ENCODE data around the gene SFMBT2. TPM values are rescaled to one million over a fixed set of nuclear protein-coding genes. Genes with fewer than 3 reads are reported as not detected.

Gene SFMBT2
- total RNA-seq, 1 experiment from 2014 or later: 1.8 TPM

DNA sequence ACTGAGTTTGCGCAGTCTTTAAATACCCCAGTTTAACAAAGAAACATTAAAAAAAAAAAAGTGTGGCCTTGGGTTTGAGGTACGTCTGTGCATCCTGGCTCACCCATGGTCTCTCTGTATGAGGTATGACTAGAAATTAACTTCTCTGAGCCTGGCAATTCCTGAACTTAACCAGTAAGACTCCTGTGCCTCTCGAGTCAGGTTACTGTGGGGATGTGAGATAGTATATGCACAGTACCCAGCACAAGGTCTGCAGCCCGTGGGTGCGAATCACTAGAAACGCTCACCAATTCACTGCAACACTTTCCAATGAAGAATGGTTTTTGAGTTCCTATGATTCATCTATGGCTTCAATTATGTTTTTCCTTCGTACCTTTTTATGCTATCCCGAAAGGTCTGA, 149.9 kb downstream of the SFMBT2 start:
- Histone ChIP-seq H3K27me3 (ENCODE audit: control insufficient read depth, insufficient read depth, low read length) (no peaks in the 10 kb centered on the region), H3K36me3 (replicated peaks; ENCODE audit: control insufficient read depth, insufficient read depth, low read length) (no peaks in the 10 kb centered on the region), H3K4me3 (ENCODE audit: insufficient read depth, low read depth, low read length) (no peak overlapping the region)
- DNase-seq: no peak

DNA sequence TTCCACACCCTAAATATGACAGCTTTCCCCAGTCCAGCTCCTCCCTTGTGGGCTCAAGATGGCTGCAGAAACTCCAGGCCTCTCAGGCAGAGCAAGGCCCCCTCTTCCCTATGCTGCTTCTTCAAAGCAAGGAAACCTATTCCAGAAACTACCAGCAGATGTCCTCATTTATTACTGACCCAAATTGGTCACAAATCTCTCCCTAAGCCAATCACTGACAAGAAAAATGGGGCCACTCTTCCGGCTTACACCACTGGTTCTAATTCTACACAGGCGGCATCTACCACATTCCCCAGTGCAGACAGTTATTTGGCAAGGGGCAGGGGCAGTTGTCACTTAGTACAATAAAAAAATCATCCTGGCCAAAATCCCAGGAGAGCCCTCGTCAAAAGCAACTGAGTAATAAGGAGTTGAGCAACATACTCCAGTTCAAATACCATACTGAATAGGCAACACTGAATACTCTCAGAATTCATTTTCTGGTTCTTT, 150.4 kb downstream of the SFMBT2 start:
- no peaks in the 10 kb centered on the region for H3K36me3 ChIP-seq (replicated peaks; ENCODE audit: control insufficient read depth, insufficient read depth, low read length)
- no peak overlapping the region for H3K4me3 ChIP-seq (ENCODE audit: insufficient read depth, low read depth, low read length)
- H3K27me3 ChIP-seq (ENCODE audit: control insufficient read depth, insufficient read depth, low read length): no peaks in the 10 kb centered on the region
- DNase-seq: peak; percentile 78

DNA sequence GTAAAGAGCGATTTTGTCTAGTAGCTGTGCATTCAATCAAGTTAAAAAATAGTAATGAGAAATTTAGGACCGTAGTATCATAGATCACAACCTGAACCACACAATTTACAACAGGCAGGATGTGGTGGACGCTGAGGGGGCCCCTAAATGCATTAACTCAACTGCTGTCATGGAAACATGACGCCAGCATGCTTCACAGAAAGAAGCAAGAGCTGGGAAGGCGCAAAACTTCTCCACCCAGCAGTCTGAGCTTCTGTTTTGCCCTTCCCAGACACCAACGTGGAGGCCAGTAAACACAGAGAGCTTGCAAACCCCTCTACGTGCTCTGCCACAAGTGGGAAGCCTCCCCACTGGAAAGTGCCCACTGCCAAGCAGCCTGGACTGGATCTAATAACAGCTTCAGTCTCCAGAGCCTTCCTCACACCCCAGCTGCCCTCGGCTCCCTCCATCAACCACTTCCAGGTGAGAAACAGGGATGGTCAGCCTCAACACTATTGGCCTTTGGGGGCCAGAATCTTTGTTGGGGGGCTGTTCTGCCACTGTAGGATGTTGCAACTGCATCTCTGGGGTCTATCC, 151.8 kb downstream of the SFMBT2 start:
- Histone ChIP-seq H3K4me3 (ENCODE audit: insufficient read depth, low read depth, low read length) (no peak overlapping the region), H3K36me3 (replicated peaks; ENCODE audit: control insufficient read depth, insufficient read depth, low read length) (no peaks in the 10 kb centered on the region), H3K27me3 (ENCODE audit: control insufficient read depth, insufficient read depth, low read length) (no peaks in the 10 kb centered on the region)
- no peak for DNase-seq

DNA sequence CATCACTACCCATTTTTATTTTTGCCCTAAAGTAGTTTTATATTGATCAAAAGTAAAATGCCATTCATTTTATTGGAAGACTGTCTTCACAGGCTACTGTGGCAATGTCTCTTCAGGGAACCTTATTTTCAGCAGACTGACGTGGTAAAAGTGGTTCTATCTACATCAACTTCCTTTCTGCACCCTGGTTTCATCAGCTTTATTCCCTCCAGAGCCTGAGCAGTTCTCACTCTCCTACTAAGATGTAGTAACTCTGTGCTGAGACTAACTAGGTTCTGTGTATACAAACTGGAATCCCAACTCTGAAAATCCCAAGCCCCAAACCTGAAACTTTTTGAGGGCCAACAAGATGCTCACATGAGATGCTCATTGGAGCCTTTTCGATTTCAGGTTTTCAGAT, 155.3 kb downstream of the SFMBT2 start:
- H3K36me3 ChIP-seq (replicated peaks; ENCODE audit: control insufficient read depth, insufficient read depth, low read length): no peaks in the 10 kb centered on the region
- no peak for DNase-seq
- H3K27me3 ChIP-seq (ENCODE audit: control insufficient read depth, insufficient read depth, low read length): no peaks in the 10 kb centered on the region
- H3K4me3 ChIP-seq (ENCODE audit: insufficient read depth, low read depth, low read length): no peak overlapping the region

DNA sequence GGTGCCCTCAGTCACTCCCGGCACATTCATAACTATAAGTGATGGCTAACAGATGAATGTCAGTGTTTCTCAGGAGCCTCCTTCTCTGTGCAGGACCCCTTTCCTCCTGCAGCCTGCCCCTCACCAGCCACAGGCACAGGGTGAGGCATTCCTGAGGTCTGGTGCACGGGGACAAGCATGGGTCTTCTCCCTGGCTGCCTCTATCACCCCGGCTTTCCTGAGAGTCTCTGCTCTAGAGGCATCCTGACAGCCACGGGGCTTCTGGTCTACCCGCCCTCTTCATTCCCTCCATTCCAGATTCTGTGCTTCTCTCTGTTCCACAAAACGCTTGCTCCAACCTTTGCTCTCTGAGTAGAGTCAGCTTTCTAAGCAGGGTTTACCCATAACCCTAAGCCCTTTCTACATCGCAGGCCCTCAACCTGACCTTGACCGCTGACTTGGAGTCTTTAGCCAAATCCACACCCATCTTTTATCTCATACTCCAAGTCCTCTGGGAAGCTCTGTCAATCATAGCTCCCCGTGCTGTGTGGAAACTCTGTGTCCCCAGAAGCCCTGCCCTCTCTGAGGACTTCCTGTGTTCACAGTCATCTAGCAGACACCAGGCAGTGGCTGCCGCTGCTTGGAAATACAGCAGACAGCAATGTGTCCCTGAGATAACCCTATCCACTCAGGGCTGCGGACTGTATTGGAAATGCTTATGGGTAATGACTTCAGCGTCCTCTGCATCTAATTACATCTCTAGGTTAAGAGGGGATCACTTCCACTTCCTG, 159.0 kb downstream of the SFMBT2 start:
- H3K36me3 ChIP-seq (replicated peaks; ENCODE audit: control insufficient read depth, insufficient read depth, low read length): no peaks in the 10 kb centered on the region
- H3K27me3 ChIP-seq (ENCODE audit: control insufficient read depth, insufficient read depth, low read length): no peaks in the 10 kb centered on the region
- DNase-seq: no peak
- no peak overlapping the region for H3K4me3 ChIP-seq (ENCODE audit: insufficient read depth, low read depth, low read length)

DNA sequence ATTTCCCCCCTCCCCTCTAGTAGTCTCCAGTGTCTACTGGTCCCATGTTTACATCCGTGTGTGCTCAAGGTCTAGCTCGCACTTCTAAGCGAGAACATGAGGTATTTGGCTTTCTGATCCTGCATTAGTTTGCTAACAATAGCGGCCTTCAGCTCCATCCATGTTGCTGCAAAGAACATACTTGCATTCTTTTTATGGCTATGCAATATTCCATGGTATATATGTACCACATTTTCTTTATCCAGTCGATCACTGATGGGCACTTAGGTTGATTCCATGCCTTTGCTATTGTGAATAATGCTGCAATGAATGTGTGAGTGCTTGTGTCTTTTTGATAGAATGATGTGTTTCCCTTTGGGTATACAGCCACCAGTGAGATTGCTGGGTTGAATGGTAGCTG, 160.6 kb downstream of the SFMBT2 start:
- DNase-seq: no peak
- Histone ChIP-seq H3K27me3 (ENCODE audit: control insufficient read depth, insufficient read depth, low read length) (no peaks in the 10 kb centered on the region), H3K36me3 (replicated peaks; ENCODE audit: control insufficient read depth, insufficient read depth, low read length) (no peaks in the 10 kb centered on the region), H3K4me3 (ENCODE audit: insufficient read depth, low read depth, low read length) (no peak overlapping the region)

DNA sequence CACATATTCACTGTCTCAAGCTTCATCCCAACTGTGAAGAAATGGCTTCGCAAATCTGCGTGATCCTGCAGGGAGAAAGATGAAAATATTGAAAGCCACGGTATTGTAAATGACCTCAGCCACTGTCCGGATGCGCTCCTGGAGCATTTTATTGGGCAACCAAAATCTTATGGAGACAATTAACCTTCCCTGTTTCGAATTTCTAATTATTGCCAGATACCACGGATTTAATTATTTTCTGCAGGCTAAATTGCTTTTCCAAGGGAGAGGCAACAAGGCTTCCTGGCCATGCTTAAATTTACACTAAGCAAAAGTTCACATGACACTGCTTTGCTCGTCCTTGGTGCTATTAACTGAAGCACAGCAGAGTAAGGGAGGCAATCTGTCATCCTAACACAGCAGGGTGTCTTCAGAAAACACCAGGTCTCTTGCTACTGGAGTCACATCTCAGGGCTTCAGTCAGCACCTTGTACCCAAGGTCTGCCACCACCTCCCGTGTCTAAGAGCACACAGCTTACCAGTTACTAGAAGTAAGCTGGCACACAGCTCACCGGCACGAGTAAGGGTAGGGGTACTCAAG, 162.2 kb downstream of the SFMBT2 start:
- no peaks in the 10 kb centered on the region for H3K36me3 ChIP-seq (replicated peaks; ENCODE audit: control insufficient read depth, insufficient read depth, low read length)
- H3K27me3 ChIP-seq (ENCODE audit: control insufficient read depth, insufficient read depth, low read length): no peaks in the 10 kb centered on the region
- no peak overlapping the region for H3K4me3 ChIP-seq (ENCODE audit: insufficient read depth, low read depth, low read length)
- no peak for DNase-seq

DNA sequence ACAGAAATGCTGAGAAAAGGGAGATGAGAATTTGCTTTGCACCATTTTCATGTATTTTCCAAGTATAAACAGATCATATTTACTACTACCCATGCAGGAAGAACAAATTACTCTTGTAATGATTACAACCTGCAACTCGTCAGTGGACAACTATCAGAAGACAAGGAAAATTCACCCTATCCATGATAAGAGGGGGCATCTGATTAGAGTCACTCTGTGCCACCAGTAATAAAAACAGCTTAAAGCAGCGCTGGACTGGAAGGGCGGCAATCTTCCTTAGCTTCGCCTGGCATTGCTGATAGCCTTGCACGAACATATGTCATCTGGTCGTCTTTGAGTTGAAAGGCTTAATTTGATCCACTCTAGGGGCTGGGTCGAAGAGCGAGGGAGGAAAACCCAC, 162.7 kb downstream of the SFMBT2 start:
- H3K4me3 ChIP-seq (ENCODE audit: insufficient read depth, low read depth, low read length): no peak overlapping the region
- H3K27me3 ChIP-seq (ENCODE audit: control insufficient read depth, insufficient read depth, low read length): no peaks in the 10 kb centered on the region
- DNase-seq: no peak
- H3K36me3 ChIP-seq (replicated peaks; ENCODE audit: control insufficient read depth, insufficient read depth, low read length): no peaks in the 10 kb centered on the region

DNA sequence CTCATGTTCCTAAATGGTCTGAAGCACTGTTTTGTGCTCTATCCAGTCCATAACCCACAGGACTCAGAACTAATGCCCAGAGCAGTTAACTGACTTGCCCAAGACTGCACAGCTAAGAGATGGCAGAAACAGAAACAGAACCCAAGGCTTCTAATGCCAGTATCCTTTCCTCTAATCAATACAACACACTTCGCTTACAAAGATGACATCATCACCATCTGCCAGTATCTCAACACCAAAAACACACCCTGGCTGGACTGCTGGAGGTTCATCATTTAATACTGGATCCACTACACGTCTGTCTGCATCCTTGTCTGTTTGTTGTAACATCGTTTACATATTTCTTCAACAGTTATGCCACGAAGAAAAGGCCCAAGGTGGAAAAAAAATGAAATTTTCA, 165.3 kb downstream of the SFMBT2 start:
- no peaks in the 10 kb centered on the region for H3K27me3 ChIP-seq (ENCODE audit: control insufficient read depth, insufficient read depth, low read length)
- H3K4me3 ChIP-seq (ENCODE audit: insufficient read depth, low read depth, low read length): no peak overlapping the region
- DNase-seq: no peak
- no peaks in the 10 kb centered on the region for H3K36me3 ChIP-seq (replicated peaks; ENCODE audit: control insufficient read depth, insufficient read depth, low read length)

DNA sequence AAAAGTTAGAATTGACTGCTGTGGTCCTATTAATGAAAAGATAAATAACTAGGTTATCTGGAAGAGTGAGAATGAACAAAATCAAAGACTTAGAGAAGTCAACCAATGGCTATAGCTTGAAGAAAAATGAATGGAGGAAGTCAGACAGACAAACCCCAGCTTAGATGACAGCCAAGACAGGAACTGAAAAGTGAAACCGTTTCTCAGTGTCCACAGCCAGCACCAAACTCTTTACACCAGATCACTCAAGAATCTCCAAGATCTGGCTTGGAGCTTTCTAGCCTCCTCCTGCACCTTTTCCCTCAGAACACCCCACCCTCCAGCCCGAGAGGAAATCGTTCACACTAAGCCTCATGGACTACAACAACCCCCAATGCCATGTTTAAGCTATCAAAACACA, 167.0 kb downstream of the SFMBT2 start:
- Histone ChIP-seq H3K27me3 (ENCODE audit: control insufficient read depth, insufficient read depth, low read length) (no peaks in the 10 kb centered on the region), H3K36me3 (replicated peaks; ENCODE audit: control insufficient read depth, insufficient read depth, low read length) (no peaks in the 10 kb centered on the region), H3K4me3 (ENCODE audit: insufficient read depth, low read depth, low read length) (no peak overlapping the region)
- DNase-seq: no peak

DNA sequence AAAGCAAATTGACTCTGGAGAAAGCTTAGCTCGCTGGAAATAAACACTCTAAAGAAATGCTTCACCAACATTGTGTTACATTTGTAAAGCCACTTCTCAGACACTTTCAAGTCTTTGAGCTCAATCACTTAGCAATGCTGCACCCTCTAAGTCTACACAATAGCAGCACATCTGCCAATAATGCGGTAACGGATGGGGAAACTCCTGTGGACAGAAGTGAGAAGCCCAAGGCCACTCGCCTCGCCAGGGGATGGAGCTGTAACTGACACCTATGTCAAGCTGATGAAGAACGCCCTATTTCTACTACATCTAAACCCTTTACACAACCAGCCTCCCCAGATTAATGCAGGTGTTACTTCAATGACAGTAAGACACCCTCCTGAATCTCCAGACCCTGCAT, 167.7 kb downstream of the SFMBT2 start:
- H3K36me3 ChIP-seq (replicated peaks; ENCODE audit: control insufficient read depth, insufficient read depth, low read length): no peaks in the 10 kb centered on the region
- no peaks in the 10 kb centered on the region for H3K27me3 ChIP-seq (ENCODE audit: control insufficient read depth, insufficient read depth, low read length)
- H3K4me3 ChIP-seq (ENCODE audit: insufficient read depth, low read depth, low read length): no peak overlapping the region
- no peak for DNase-seq

DNA sequence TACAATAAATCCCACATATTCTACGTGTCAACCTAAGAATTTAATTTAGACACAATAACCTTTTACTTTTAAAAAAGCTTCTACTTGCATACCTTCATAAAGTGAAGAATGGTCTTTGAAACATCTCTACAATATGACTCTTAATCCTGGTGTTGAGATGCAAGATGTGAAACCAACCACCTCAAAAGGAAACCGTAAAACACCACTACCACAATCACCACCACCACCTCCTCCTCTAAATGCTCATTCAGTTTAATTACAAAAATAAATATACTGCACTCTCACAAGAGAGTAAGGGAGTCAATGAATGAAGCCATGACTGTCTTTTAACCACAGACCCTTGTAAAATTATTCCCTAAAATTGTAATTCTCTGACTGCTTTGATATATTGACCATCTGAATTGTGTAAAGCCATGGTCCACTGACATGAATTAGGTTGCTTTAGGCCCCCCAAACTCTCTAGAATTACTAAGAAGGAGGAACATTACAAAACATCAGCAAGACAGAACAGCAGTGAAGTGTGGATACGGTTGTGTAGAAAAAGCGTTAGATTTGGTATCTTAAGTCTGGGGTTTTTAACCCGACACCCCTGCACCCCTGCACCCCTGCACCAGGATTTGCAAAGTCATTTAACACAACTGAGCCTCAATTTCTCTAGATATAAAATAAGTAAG, 171.4 kb downstream of the SFMBT2 start:
- Histone ChIP-seq H3K36me3 (replicated peaks; ENCODE audit: control insufficient read depth, insufficient read depth, low read length) (no peaks in the 10 kb centered on the region), H3K4me3 (ENCODE audit: insufficient read depth, low read depth, low read length) (no peak overlapping the region), H3K27me3 (ENCODE audit: control insufficient read depth, insufficient read depth, low read length) (no peaks in the 10 kb centered on the region)
- no peak for DNase-seq

DNA sequence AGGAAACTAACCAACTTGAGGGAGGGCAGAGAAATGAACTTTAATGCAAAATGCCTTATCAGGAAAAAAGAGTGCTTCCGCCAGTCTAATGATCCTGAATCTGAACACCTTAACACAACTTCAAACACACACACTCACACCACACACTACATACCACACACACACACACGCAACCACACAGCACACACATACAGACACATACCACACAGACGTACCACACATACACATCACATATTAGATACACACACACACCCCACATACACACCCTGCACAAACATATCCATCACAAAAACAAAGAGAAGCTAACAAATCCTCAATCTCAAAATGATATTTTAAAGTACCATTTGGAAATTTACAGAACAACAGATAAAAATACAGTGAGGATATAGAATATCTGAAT, 175.5 kb downstream of the SFMBT2 start:
- no peaks in the 10 kb centered on the region for H3K36me3 ChIP-seq (replicated peaks; ENCODE audit: control insufficient read depth, insufficient read depth, low read length)
- DNase-seq: no peak
- H3K27me3 ChIP-seq (ENCODE audit: control insufficient read depth, insufficient read depth, low read length): no peaks in the 10 kb centered on the region

DNA sequence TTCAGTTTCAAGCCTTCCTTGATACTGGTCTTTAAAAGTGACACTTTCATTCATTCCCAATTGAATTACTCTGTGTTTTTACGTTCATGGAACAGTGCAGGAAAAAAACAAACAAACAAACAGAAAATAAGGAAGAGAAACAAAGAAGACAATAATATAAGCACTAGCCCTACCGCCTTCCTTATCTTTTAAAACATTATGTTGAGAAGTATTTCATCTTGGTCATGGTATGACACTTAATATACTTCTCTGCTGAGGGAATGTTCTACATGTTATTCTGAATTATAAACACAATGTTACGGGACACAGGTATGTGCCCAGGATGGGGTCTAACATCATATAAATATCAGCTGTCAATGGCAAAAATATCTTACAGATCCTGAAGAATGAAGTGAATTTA, 176.7 kb downstream of the SFMBT2 start:
- Histone ChIP-seq H3K4me3 (ENCODE audit: insufficient read depth, low read depth, low read length) (no peak overlapping the region), H3K27me3 (ENCODE audit: control insufficient read depth, insufficient read depth, low read length) (no peaks in the 10 kb centered on the region), H3K36me3 (replicated peaks; ENCODE audit: control insufficient read depth, insufficient read depth, low read length) (no peaks in the 10 kb centered on the region)
- DNase-seq: no peak

More for the DNA sequence above, 175.5 kb downstream of the SFMBT2 start:
- H3K4me3 ChIP-seq (ENCODE audit: insufficient read depth, low read depth, low read length): no peak overlapping the region

All from H7 (cell line).